ENCODE results near the gene GFPT2. TPM values are rescaled to one million over a fixed set of nuclear protein-coding genes. Genes with fewer than 3 reads are reported as not detected.

Gene GFPT2
- total and polyA plus RNA-seq, 8 donors: 5.2 to 17.6 (median 8.9) TPM

- no peak overlapping the region for H3K27ac ChIP-seq
Measured at GRCh38 chr5:180253036-180253824, 99.9 kb downstream of the GFPT2 start.

GRCh38 chr5:180251887-180252286 is 101.2 kb downstream of the GFPT2 start:
- ATAC-seq (no peak), DNase-seq (no peak)
- Histone ChIP-seq H3K4me3 (no peak overlapping the region), H3K36me3 (peaks cover 2 to 100% of the 10 kb centered on the region in 2 donors), H3K27me3 (no peaks in the 10 kb centered on the region), H3K27ac (no peak overlapping the region), H3K4me1 (no peaks in the 10 kb centered on the region), H3K9me3 (peaks cover 9 to 100% of the 10 kb centered on the region in 2 donors)
- intact Hi-C loops (cut with DNase I): no loop called here
- TF ChIP-seq, protein P1, sequence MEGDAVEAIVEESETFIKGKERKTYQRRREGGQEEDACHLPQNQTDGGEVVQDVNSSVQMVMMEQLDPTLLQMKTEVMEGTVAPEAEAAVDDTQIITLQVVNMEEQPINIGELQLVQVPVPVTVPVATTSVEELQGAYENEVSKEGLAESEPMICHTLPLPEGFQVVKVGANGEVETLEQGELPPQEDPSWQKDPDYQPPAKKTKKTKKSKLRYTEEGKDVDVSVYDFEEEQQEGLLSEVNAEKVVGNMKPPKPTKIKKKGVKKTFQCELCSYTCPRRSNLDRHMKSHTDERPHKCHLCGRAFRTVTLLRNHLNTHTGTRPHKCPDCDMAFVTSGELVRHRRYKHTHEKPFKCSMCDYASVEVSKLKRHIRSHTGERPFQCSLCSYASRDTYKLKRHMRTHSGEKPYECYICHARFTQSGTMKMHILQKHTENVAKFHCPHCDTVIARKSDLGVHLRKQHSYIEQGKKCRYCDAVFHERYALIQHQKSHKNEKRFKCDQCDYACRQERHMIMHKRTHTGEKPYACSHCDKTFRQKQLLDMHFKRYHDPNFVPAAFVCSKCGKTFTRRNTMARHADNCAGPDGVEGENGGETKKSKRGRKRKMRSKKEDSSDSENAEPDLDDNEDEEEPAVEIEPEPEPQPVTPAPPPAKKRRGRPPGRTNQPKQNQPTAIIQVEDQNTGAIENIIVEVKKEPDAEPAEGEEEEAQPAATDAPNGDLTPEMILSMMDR (IDR thresholded peaks at IDR 0.05): no peak

More at GRCh38 chr5:180253036-180253824, 99.9 kb downstream of the GFPT2 start:
- ATAC-seq (no peak), DNase-seq (no peak)
- Histone ChIP-seq H3K4me3 (no peak overlapping the region), H3K27me3 (no peaks in the 10 kb centered on the region), H3K36me3 (peaks cover 3 to 100% of the 10 kb centered on the region in 2 donors), H3K9me3 (peaks cover 9 to 100% of the 10 kb centered on the region in 2 donors), H3K4me1 (no peaks in the 10 kb centered on the region)
- TF ChIP-seq, protein P1 (IDR thresholded peaks at IDR 0.05): no peak
- intact Hi-C loops (cut with DNase I): no loop called here

GRCh38 chr5:180251141-180251540 is 102.0 kb downstream of the GFPT2 start:
- no peak for DNase-seq
- no peak overlapping the region for H3K4me3 ChIP-seq
- no peak for ATAC-seq
- no peaks in the 10 kb centered on the region for H3K4me1 ChIP-seq
- no peaks in the 10 kb centered on the region for H3K27me3 ChIP-seq
- TF ChIP-seq, protein P1 (IDR thresholded peaks at IDR 0.05): no peak
- H3K27ac ChIP-seq: no peak overlapping the region
- intact Hi-C loops (cut with DNase I): no loop called here
- peaks cover 9 to 100% of the 10 kb centered on the region in 2 donors for H3K9me3 ChIP-seq
- peaks cover 0 to 100% of the 10 kb centered on the region in 2 donors for H3K36me3 ChIP-seq

Other genes starting within 250 kb of the GFPT2 start
- gene RASGEF1C, start 144.1 kb downstream of the GFPT2 start, total RNA-seq: not detected
- under 1 TPM in 5 of 6 donors, not detected in 1; 0.09 to 0.34 (median 0.17) TPM for gene RASGEF1C, start 144.1 kb downstream of the GFPT2 start, polyA plus RNA-seq (ENCODE audit: insufficient read length in 6 of 6)
- 10 to 100 TPM; 42.4 to 44.9 TPM for gene MAPK9, start 61.3 kb downstream of the GFPT2 start, total RNA-seq
- 10 to 100 TPM; 36.2 to 42.5 (median 37.9) TPM for gene MAPK9, start 61.3 kb downstream of the GFPT2 start, polyA plus RNA-seq (ENCODE audit: insufficient read length in 6 of 6)
- 10 to 100 TPM; 29.1 to 30.7 TPM for gene CNOT6, start 141.0 kb upstream of the GFPT2 start, total RNA-seq
- 10 to 100 TPM; 48.3 to 58.3 (median 51.0) TPM for gene CNOT6, start 141.0 kb upstream of the GFPT2 start, polyA plus RNA-seq (ENCODE audit: insufficient read length in 6 of 6)
- 100 to 1,000 TPM in 1 of 2 donors, 10 to 100 TPM in 1; 88.8 to 104 TPM for gene SCGB3A1, start 238.2 kb upstream of the GFPT2 start, total RNA-seq
- gene SCGB3A1, start 238.2 kb upstream of the GFPT2 start, polyA plus RNA-seq (ENCODE audit: insufficient read length in 6 of 6): 1 to 10 TPM; 1.1 to 3.1 (median 2.2) TPM